ENCODE results near the gene ATXN7L2. TPM values are rescaled to one million over a fixed set of nuclear protein-coding genes. Genes with fewer than 3 reads are reported as not detected.

The ATXN7L2 gene
- polyA plus RNA-seq, 1 donor from 2014 or later: 16.9 TPM

GRCh38 chr1:109531826-109532364 lies 48.2 kb downstream of the ATXN7L2 start:
- no peak overlapping the region for H3K4me2 ChIP-seq (ENCODE audit: low read length)
- H3K36me3 ChIP-seq (ENCODE audit: insufficient read depth, low read length): no peaks in the 10 kb centered on the region
- no peak overlapping the region for H3K4me3 ChIP-seq (ENCODE audit: low read length)
- no peaks in the 10 kb centered on the region for H3K9me3 ChIP-seq (ENCODE audit: low read length)
- H2AFZ ChIP-seq (ENCODE audit: low read depth, low read length): no peak overlapping the region
- H4K20me1 ChIP-seq (ENCODE audit: insufficient read depth): no peaks in the 10 kb centered on the region
- H3K9ac ChIP-seq (ENCODE audit: low read length): no peak overlapping the region
- TF ChIP-seq EP300 (conservative IDR thresholded peaks at IDR 0.05; ENCODE audit: poor library complexity, severe bottlenecking) (no peak), EZH2 (IDR thresholded peaks at IDR 0.05; ENCODE audit: borderline replicate concordance, insufficient read depth, low read length, poor library complexity, severe bottlenecking) (no peak), TAF1 (IDR thresholded peaks at IDR 0.05; ENCODE audit: low read depth) (no peak), MXI1 (conservative IDR thresholded peaks at IDR 0.05; ENCODE audit: poor library complexity, severe bottlenecking) (no peak), SMC3 (conservative IDR thresholded peaks at IDR 0.05; ENCODE audit: poor library complexity) (no peak), REST (IDR thresholded peaks at IDR 0.05; ENCODE audit: borderline replicate concordance) (no peak), POLR2AphosphoS5 (IDR thresholded peaks at IDR 0.05) (no peak), RAD21 (conservative IDR thresholded peaks at IDR 0.05) (no peak), CTCF (IDR thresholded peaks at IDR 0.05; ENCODE audit: poor library complexity, severe bottlenecking) (no peak)
- no peaks in the 10 kb centered on the region for H3K79me2 ChIP-seq (replicated peaks; ENCODE audit: insufficient read depth, low read length)
- H3K27ac ChIP-seq (ENCODE audit: low read length): no peak overlapping the region
- H3F3A ChIP-seq (ENCODE audit: insufficient read depth, low read length, poor library complexity, severe bottlenecking): no peaks in the 10 kb centered on the region
- H3K27me3 ChIP-seq (ENCODE audit: insufficient read depth, low read depth, low read length): no peaks in the 10 kb centered on the region
- H3K9me2 ChIP-seq (ENCODE audit: insufficient read depth, low read length): no peaks in the 10 kb centered on the region

- Histone ChIP-seq H3K27me3 (ENCODE audit: insufficient read depth, low read depth, low read length) (no peaks in the 10 kb centered on the region), H3K79me2 (replicated peaks; ENCODE audit: insufficient read depth, low read length) (no peaks in the 10 kb centered on the region), H3K4me2 (ENCODE audit: low read length) (no peak overlapping the region), H3K27ac (ENCODE audit: low read length) (no peak overlapping the region), H3K4me3 (ENCODE audit: low read length) (no peak overlapping the region), H2AFZ (ENCODE audit: low read depth, low read length) (no peak overlapping the region), H3K9me3 (ENCODE audit: low read length) (no peaks in the 10 kb centered on the region), H4K20me1 (ENCODE audit: insufficient read depth) (no peaks in the 10 kb centered on the region), H3K9me2 (ENCODE audit: insufficient read depth, low read length) (no peaks in the 10 kb centered on the region), H3K9ac (ENCODE audit: low read length) (no peak overlapping the region), H3F3A (ENCODE audit: insufficient read depth, low read length, poor library complexity, severe bottlenecking) (no peaks in the 10 kb centered on the region), H3K36me3 (ENCODE audit: insufficient read depth, low read length) (no peaks in the 10 kb centered on the region)
- TF ChIP-seq MXI1 (conservative IDR thresholded peaks at IDR 0.05; ENCODE audit: poor library complexity, severe bottlenecking) (peak; percentile 24), TAF1 (IDR thresholded peaks at IDR 0.05; ENCODE audit: low read depth) (no peak), SMC3 (conservative IDR thresholded peaks at IDR 0.05; ENCODE audit: poor library complexity) (peak; percentile 79), CTCF (IDR thresholded peaks at IDR 0.05; ENCODE audit: poor library complexity, severe bottlenecking) (peak; percentile 91), RAD21 (conservative IDR thresholded peaks at IDR 0.05) (peak; percentile 85), EZH2 (IDR thresholded peaks at IDR 0.05; ENCODE audit: borderline replicate concordance, insufficient read depth, low read length, poor library complexity, severe bottlenecking) (no peak), REST (IDR thresholded peaks at IDR 0.05; ENCODE audit: borderline replicate concordance) (no peak), EP300 (conservative IDR thresholded peaks at IDR 0.05; ENCODE audit: poor library complexity, severe bottlenecking) (no peak), POLR2AphosphoS5 (IDR thresholded peaks at IDR 0.05) (no peak)
These were observed 48.8 kb downstream of the ATXN7L2 start for GRCh38 chr1:109532365-109533136.
